ENCODE measurements around the gene AFF4. TPM values are rescaled to one million over a fixed set of nuclear protein-coding genes. Genes with fewer than 3 reads are reported as not detected.

The AFF4 gene
- total RNA-seq, 1 donor from 2014 or later = 128 TPM

GRCh38 chr5:132887283-132887682 is 76.2 kb downstream of the AFF4 start:
- DNase-seq (ENCODE audit: low spot score) = no peak
- Mint-ChIP-seq H3K4me3 (ENCODE audit: unreplicated experiment) (no peak overlapping the region), H3K4me1 (ENCODE audit: low read depth) (peaks cover 4% of the 10 kb centered on the region), H3K36me3 (ENCODE audit: low read depth) (peaks cover 38% of the 10 kb centered on the region), H3K27ac (ENCODE audit: unreplicated experiment) (no peak overlapping the region), H3K27me3 (ENCODE audit: low read depth) (no peaks in the 10 kb centered on the region), H3K9me3 (ENCODE audit: low read depth) (no peaks in the 10 kb centered on the region)
- TF ChIP-seq CTCF (IDR thresholded peaks at IDR 0.05) = no peak

- H3K4me3 Mint-ChIP-seq (ENCODE audit: unreplicated experiment) = no peak overlapping the region
Measured at GRCh38 chr5:132886064-132886823, 77.2 kb downstream of the AFF4 start.

GRCh38 chr5:132884548-132884947 is 78.9 kb downstream of the AFF4 start:
- H3K4me3 Mint-ChIP-seq (ENCODE audit: unreplicated experiment) = no peak overlapping the region
- H3K4me1 Mint-ChIP-seq (ENCODE audit: low read depth) = peaks cover under 1% of the 10 kb centered on the region
- H3K9me3 Mint-ChIP-seq (ENCODE audit: low read depth) = no peaks in the 10 kb centered on the region
- H3K27me3 Mint-ChIP-seq (ENCODE audit: low read depth) = no peaks in the 10 kb centered on the region
- no peak for TF ChIP-seq CTCF (IDR thresholded peaks at IDR 0.05)
- peaks cover 41% of the 10 kb centered on the region for H3K36me3 Mint-ChIP-seq (ENCODE audit: low read depth)
- no peak for DNase-seq (ENCODE audit: low spot score)
- H3K27ac Mint-ChIP-seq (ENCODE audit: unreplicated experiment) = no peak overlapping the region

More at GRCh38 chr5:132886064-132886823, 77.2 kb downstream of the AFF4 start:
- no peak for TF ChIP-seq CTCF (IDR thresholded peaks at IDR 0.05)
- no peaks in the 10 kb centered on the region for H3K9me3 Mint-ChIP-seq (ENCODE audit: low read depth)
- no peak for DNase-seq (ENCODE audit: low spot score)
- no peaks in the 10 kb centered on the region for H3K27me3 Mint-ChIP-seq (ENCODE audit: low read depth)
- H3K27ac Mint-ChIP-seq (ENCODE audit: unreplicated experiment) = peak overlapping the region; percentile 38
- H3K36me3 Mint-ChIP-seq (ENCODE audit: low read depth) = peaks cover 35% of the 10 kb centered on the region
- H3K4me1 Mint-ChIP-seq (ENCODE audit: low read depth) = peaks cover 4% of the 10 kb centered on the region

- H3K27me3 Mint-ChIP-seq (ENCODE audit: low read depth) = no peaks in the 10 kb centered on the region
- no peak overlapping the region for H3K27ac Mint-ChIP-seq (ENCODE audit: unreplicated experiment)
- H3K4me3 Mint-ChIP-seq (ENCODE audit: unreplicated experiment) = no peak overlapping the region
- H3K4me1 Mint-ChIP-seq (ENCODE audit: low read depth) = peaks cover 3% of the 10 kb centered on the region
- TF ChIP-seq CTCF (IDR thresholded peaks at IDR 0.05) = peak; percentile 85
- H3K9me3 Mint-ChIP-seq (ENCODE audit: low read depth) = no peaks in the 10 kb centered on the region
- no peak for DNase-seq (ENCODE audit: low spot score)
- H3K36me3 Mint-ChIP-seq (ENCODE audit: low read depth) = peaks cover 37% of the 10 kb centered on the region
Measured at GRCh38 chr5:132883261-132883834, 80.1 kb downstream of the AFF4 start.

- Mint-ChIP-seq H3K27me3 (ENCODE audit: low read depth) (no peaks in the 10 kb centered on the region), H3K27ac (ENCODE audit: unreplicated experiment) (peak overlapping the region; percentile 49), H3K4me1 (ENCODE audit: low read depth) (peaks cover 33% of the 10 kb centered on the region), H3K36me3 (ENCODE audit: low read depth) (peaks cover 29% of the 10 kb centered on the region), H3K4me3 (ENCODE audit: unreplicated experiment) (no peak overlapping the region), H3K9me3 (ENCODE audit: low read depth) (no peaks in the 10 kb centered on the region)
- no peak for TF ChIP-seq CTCF (IDR thresholded peaks at IDR 0.05)
- no peak for DNase-seq (ENCODE audit: low spot score)
Measured at GRCh38 chr5:132877938-132878337, 85.5 kb downstream of the AFF4 start.
